Endothelial cell of umbilical vein (primary cell): ENCODE results near the gene AFP.

Experiments
- EZH2 ChIP-seq: IDR thresholded peaks from 2 replicates; pipeline ENCODE4 v1.6.1; 2012; ENCODE audit warnings: borderline replicate concordance, low read depth, mild to moderate bottlenecking, moderate library complexity, low read length, inconsistent platforms; ENCODE audit not compliant: severe bottlenecking
- MYC ChIP-seq: IDR thresholded peaks from one replicate; pipeline ENCODE4 v1.6.1; 2011; ENCODE audit warnings: mild to moderate bottlenecking, low read depth, low read length
- POLR2A ChIP-seq: IDR thresholded peaks from 2 replicates; pipeline ENCODE4 v1.6.1; 2012; ENCODE audit warnings: low read depth, mild to moderate bottlenecking, control low read depth, low read length
- POLR2AphosphoS5 ChIP-seq: IDR thresholded peaks from 2 replicates; pipeline ENCODE4 v1.6.1; 2012; ENCODE audit warnings: low read depth, mild to moderate bottlenecking, control low read depth, low read length, moderate library complexity; ENCODE audit not compliant: insufficient read depth
- TF ChIP-seq, protein P1 (sequence below), 2 donors: IDR thresholded peaks; 1 replicate in 1 of 2; 2 replicates in 1 of 2; pipeline ENCODE4 v1.5.1; 2011; ENCODE audit warnings: low read length in 2 of 2, mild to moderate bottlenecking in 2 of 2, moderate library complexity in 2 of 2, control low read depth in 1 of 2, inconsistent platforms in 1 of 2, low read depth in 1 of 2; ENCODE audit not compliant: insufficient read depth in 1 of 2; ENCODE audit errors: extremely low read depth in 1 of 2

DNA sequence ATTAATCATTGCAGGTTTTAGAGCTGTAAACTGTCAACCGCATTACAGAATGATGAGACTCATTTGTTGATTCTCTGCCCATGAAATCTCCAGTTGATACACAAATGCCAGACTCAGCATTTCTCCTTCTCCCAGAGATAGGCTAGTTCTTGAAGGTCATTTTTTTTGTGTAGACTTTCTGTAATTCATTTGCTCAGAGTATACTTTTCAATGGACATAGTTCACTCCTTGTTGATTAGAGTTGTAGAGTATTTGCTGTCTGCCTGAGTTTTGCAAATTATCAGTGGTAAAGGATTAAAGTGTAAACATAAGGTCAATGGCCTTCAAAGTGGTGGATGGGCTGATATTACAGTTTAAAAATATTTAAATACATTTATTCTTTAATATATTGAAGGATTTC lies 47.1 kb upstream of the AFP start:
- TF ChIP-seq, protein P1, sequence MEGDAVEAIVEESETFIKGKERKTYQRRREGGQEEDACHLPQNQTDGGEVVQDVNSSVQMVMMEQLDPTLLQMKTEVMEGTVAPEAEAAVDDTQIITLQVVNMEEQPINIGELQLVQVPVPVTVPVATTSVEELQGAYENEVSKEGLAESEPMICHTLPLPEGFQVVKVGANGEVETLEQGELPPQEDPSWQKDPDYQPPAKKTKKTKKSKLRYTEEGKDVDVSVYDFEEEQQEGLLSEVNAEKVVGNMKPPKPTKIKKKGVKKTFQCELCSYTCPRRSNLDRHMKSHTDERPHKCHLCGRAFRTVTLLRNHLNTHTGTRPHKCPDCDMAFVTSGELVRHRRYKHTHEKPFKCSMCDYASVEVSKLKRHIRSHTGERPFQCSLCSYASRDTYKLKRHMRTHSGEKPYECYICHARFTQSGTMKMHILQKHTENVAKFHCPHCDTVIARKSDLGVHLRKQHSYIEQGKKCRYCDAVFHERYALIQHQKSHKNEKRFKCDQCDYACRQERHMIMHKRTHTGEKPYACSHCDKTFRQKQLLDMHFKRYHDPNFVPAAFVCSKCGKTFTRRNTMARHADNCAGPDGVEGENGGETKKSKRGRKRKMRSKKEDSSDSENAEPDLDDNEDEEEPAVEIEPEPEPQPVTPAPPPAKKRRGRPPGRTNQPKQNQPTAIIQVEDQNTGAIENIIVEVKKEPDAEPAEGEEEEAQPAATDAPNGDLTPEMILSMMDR (IDR thresholded peaks at IDR 0.05; ENCODE audit: extremely low read depth in 1 of 2, insufficient read depth in 1 of 2, low read depth in 1 of 2, low read length in 2 of 2) = no peak
- TF ChIP-seq POLR2A (no peak), POLR2AphosphoS5 (no peak), MYC (no peak), EZH2 (no peak)
